ENCODE results near the gene FOXJ1. TPM values are rescaled to one million over a fixed set of nuclear protein-coding genes. Genes with fewer than 3 reads are reported as not detected.

The FOXJ1 gene
- total RNA-seq, 2 donors from 2014 or later = 17.8 to 23.6 TPM

DNA sequence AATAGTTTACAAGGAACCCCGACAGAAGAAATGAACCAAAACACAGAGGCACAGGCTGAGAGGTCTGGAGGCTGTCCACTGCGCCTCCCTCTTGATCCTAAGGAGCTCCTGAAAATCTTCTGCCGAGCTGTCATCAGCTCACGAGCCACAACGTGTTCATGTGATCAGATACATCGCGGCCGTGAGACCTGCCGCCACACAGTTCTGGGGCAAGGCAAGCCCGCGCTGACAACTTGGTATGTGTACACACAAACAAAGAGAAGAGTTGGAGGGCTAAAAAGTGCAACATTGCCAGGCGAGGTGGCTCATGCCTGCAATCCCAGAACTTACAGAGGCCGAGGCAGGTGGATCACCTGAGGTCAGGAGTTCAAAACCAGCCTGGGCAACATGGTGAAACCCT, 45.1 kb downstream of the FOXJ1 start:
- no peak for TF ChIP-seq CTCF (conservative IDR thresholded peaks at IDR 0.05)
- Mint-ChIP-seq H3K9me3 (no peaks in the 10 kb centered on the region), H3K27me3 (ENCODE audit: insufficient read depth) (no peaks in the 10 kb centered on the region), H3K36me3 (ENCODE audit: low read depth) (peaks cover 70% of the 10 kb centered on the region), H3K4me1 (no peaks in the 10 kb centered on the region), H3K4me3 (no peak overlapping the region), H3K27ac (no peak overlapping the region)
- H3K9ac ChIP-seq (ENCODE audit: extremely low read depth, low read length, poor library complexity, severe bottlenecking) = no peak overlapping the region
- H3K27ac ChIP-seq (ENCODE audit: low read depth, low read length) = no peak overlapping the region
- DNase-seq = no peak
- no peak overlapping the region for H3K4me3 ChIP-seq (ENCODE audit: low read length)
- WGBS, 2 experiments (ENCODE audit: insufficient coverage in 1 of 2, insufficient read length in 1 of 2) = 92 to 93% methylated on average over 13 of the region's 13 CpGs
- H3K9me3 ChIP-seq (ENCODE audit: control insufficient read depth, low read length) = no peaks in the 10 kb centered on the region
- no peaks in the 10 kb centered on the region for H3K27me3 ChIP-seq (ENCODE audit: control insufficient read depth, insufficient read depth, low read length, poor library complexity, severe bottlenecking)
- peaks cover 80% of the 10 kb centered on the region for H3K36me3 ChIP-seq (ENCODE audit: control insufficient read depth, insufficient read depth, low read length)
- no peaks in the 10 kb centered on the region for H3K4me1 ChIP-seq (ENCODE audit: control insufficient read depth, insufficient read depth, low read length)

DNA sequence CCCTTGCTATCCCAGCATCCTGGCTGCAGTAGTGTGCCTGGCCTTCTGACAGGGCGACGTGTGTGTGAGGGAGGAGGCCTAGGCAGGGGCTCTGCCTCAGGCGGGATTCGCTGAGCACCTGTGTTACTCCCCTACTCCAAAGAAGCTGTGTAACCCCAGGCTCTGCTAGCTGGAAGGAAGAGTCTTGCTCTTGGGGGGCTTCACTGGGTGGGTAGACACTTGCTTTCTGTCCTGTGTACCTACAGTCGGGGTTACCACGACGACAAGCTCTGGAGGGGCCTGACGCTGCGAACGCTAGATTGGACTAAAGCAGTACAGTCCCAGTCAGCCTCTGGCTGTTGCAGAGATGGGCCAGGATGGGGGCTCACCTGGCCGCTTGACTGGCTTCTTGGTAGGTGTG, 47.0 kb downstream of the FOXJ1 start:
- H3K9me3 Mint-ChIP-seq = no peaks in the 10 kb centered on the region
- no peaks in the 10 kb centered on the region for H3K27me3 Mint-ChIP-seq (ENCODE audit: insufficient read depth)
- H3K27ac Mint-ChIP-seq = no peak overlapping the region
- WGBS, 2 experiments (ENCODE audit: insufficient coverage in 1 of 2, insufficient read length in 1 of 2) = 90 to 97% methylated on average over 7 to 11 of the region's 11 CpGs
- no peak for DNase-seq
- H3K9ac ChIP-seq (ENCODE audit: extremely low read depth, low read length, poor library complexity, severe bottlenecking) = no peak overlapping the region
- no peaks in the 10 kb centered on the region for H3K4me1 Mint-ChIP-seq
- no peak overlapping the region for H3K27ac ChIP-seq (ENCODE audit: low read depth, low read length)
- H3K9me3 ChIP-seq (ENCODE audit: control insufficient read depth, low read length) = no peaks in the 10 kb centered on the region
- no peaks in the 10 kb centered on the region for H3K27me3 ChIP-seq (ENCODE audit: control insufficient read depth, insufficient read depth, low read length, poor library complexity, severe bottlenecking)
- H3K36me3 Mint-ChIP-seq (ENCODE audit: low read depth) = peaks cover 69% of the 10 kb centered on the region
- H3K4me1 ChIP-seq (ENCODE audit: control insufficient read depth, insufficient read depth, low read length) = no peaks in the 10 kb centered on the region
- no peak overlapping the region for H3K4me3 ChIP-seq (ENCODE audit: low read length)
- TF ChIP-seq CTCF (conservative IDR thresholded peaks at IDR 0.05) = no peak
- H3K4me3 Mint-ChIP-seq = no peak overlapping the region
- H3K36me3 ChIP-seq (ENCODE audit: control insufficient read depth, insufficient read depth, low read length) = peaks cover 79% of the 10 kb centered on the region

GRCh38 chr17:76092526-76093413, 48.3 kb downstream of the FOXJ1 start:
- H3K9me3 Mint-ChIP-seq = no peaks in the 10 kb centered on the region
- H3K4me3 Mint-ChIP-seq = no peak overlapping the region
- no peaks in the 10 kb centered on the region for H3K4me1 ChIP-seq (ENCODE audit: control insufficient read depth, insufficient read depth, low read length)
- no peak overlapping the region for H3K4me3 ChIP-seq (ENCODE audit: low read length)
- H3K9ac ChIP-seq (ENCODE audit: extremely low read depth, low read length, poor library complexity, severe bottlenecking) = no peak overlapping the region
- no peak for DNase-seq
- H3K4me1 Mint-ChIP-seq = no peaks in the 10 kb centered on the region
- no peak overlapping the region for H3K27ac Mint-ChIP-seq
- no peaks in the 10 kb centered on the region for H3K27me3 ChIP-seq (ENCODE audit: control insufficient read depth, insufficient read depth, low read length, poor library complexity, severe bottlenecking)
- WGBS, 2 experiments (ENCODE audit: insufficient coverage in 1 of 2, insufficient read length in 1 of 2) = 94 to 96% methylated on average over 8 to 20 of the region's 20 CpGs
- H3K27me3 Mint-ChIP-seq (ENCODE audit: insufficient read depth) = no peaks in the 10 kb centered on the region
- peaks cover 70% of the 10 kb centered on the region for H3K36me3 Mint-ChIP-seq (ENCODE audit: low read depth)
- no peak for TF ChIP-seq CTCF (conservative IDR thresholded peaks at IDR 0.05)
- no peak overlapping the region for H3K27ac ChIP-seq (ENCODE audit: low read depth, low read length)
- no peaks in the 10 kb centered on the region for H3K9me3 ChIP-seq (ENCODE audit: control insufficient read depth, low read length)
- H3K36me3 ChIP-seq (ENCODE audit: control insufficient read depth, insufficient read depth, low read length) = peaks cover 82% of the 10 kb centered on the region
